ENCODE data around the gene IKZF3.

Gene IKZF3

DNA sequence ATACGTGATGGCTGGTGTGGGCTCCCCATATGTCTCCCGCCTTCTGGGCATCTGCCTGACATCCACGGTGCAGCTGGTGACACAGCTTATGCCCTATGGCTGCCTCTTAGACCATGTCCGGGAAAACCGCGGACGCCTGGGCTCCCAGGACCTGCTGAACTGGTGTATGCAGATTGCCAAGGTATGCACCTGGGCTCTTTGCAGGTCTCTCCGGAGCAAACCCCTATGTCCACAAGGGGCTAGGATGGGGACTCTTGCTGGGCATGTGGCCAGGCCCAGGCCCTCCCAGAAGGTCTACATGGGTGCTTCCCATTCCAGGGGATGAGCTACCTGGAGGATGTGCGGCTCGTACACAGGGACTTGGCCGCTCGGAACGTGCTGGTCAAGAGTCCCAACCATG lies 139.4 kb downstream of the IKZF3 start:
- no peak for DNase-seq (ENCODE audit: low read depth)
- TF ChIP-seq, protein P1, sequence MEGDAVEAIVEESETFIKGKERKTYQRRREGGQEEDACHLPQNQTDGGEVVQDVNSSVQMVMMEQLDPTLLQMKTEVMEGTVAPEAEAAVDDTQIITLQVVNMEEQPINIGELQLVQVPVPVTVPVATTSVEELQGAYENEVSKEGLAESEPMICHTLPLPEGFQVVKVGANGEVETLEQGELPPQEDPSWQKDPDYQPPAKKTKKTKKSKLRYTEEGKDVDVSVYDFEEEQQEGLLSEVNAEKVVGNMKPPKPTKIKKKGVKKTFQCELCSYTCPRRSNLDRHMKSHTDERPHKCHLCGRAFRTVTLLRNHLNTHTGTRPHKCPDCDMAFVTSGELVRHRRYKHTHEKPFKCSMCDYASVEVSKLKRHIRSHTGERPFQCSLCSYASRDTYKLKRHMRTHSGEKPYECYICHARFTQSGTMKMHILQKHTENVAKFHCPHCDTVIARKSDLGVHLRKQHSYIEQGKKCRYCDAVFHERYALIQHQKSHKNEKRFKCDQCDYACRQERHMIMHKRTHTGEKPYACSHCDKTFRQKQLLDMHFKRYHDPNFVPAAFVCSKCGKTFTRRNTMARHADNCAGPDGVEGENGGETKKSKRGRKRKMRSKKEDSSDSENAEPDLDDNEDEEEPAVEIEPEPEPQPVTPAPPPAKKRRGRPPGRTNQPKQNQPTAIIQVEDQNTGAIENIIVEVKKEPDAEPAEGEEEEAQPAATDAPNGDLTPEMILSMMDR (IDR thresholded peaks at IDR 0.05; ENCODE audit: control insufficient read depth, extremely low read depth, insufficient read depth) = no peak
- H3K4me3 ChIP-seq (ENCODE audit: low read depth, low read length) = no peak overlapping the region

DNA sequence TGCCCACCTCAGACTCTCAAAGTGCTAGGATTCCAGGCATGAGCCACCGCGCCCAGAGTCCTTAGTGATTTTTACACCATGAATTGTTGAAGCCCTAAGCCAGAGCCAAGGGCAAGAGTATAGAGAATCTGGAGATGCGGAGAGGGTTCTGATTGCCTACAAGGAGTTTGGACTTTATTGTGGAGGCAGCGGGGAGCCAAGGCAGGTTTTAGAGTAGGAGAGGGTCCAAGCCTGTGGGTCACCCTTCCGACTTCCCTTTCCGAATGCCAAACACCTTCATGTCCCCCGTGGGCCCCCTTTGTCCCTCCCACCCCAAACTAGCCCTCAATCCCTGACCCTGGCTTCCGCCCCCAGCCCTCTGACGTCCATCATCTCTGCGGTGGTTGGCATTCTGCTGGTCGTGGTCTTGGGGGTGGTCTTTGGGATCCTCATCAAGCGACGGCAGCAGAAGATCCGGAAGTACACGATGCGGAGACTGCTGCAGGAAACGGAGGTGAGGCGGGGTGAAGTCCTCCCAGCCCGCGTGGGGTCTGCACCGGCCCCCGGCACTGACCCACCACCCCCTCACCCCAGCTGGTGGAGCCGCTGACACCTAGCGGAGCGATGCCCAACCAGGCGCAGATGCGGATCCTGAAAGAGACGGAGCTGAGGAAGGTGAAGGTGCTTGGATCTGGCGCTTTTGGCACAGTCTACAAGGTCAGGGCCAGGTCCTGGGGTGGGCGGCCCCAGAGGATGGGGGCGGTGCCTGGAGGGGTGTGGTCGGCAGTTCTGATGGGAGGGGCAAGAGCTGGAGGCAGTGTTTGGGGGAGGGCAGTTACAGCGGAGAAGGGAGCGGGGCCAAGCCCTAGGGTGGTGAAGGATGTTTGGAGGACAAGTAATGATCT lies 140.9 kb downstream of the IKZF3 start:
- no peak for DNase-seq (ENCODE audit: low read depth)
- TF ChIP-seq, protein P1 (IDR thresholded peaks at IDR 0.05; ENCODE audit: control insufficient read depth, extremely low read depth, insufficient read depth) = no peak
- no peak overlapping the region for H3K4me3 ChIP-seq (ENCODE audit: low read depth, low read length)

DNA sequence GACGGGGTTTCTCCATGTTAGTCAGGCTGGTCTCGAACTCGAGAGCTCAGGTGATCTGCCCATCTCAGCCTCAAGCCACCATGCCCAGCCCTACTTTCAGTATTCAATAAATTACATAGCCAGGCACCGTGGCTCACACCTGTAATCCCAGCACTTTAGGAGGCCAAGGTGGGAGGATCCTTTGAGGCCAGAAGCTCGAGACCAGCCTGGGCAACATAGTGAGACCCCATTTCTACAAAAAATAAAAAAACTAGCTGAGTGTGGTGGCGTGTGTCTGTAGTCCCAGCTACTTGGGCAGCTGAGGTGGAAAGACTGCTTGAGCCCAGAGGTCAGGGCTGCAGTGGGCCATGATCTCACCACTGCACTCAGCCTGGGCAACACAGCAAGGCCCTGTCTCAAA lies 142.0 kb downstream of the IKZF3 start:
- TF ChIP-seq, protein P1 (IDR thresholded peaks at IDR 0.05; ENCODE audit: control insufficient read depth, extremely low read depth, insufficient read depth) = no peak
- no peak overlapping the region for H3K4me3 ChIP-seq (ENCODE audit: low read depth, low read length)
- no peak for DNase-seq (ENCODE audit: low read depth)

DNA sequence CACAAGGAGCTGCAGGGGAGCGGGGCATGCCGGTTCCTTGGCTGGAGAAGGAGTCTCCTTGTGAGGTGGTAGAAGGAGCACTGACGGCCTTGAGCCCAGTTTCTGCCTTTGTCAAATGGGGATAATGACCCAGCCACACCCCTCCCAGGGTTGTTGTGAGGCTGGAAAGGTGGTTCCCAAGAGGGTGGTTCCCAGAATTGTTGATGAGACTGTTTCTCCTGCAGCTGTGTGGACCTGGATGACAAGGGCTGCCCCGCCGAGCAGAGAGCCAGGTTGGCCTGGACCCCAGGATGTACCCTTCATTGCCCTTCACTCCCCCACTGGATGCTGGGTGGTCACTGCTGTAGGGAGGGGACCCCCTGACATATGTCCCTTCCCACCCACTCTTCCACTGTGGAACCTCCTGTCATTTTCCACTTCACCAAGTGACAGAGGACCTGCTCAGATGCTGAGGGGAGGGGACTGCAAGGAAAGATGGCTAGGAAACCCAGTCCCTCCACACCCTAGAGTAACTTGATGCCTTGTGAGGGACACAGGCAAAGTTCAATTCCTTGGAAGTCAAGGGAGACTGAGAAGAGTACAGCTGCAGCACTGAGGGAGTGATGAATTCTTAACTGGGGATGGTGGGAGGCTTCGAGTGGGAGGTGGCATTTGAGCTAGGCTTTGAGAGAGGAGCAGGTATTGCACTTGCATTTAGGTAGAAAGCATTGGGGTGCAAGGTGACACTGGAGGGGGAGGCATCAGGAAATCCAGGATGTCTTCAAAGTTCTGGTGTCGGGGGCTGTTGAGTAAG lies 144.4 kb downstream of the IKZF3 start:
- no peak for DNase-seq (ENCODE audit: low read depth)
- no peak overlapping the region for H3K4me3 ChIP-seq (ENCODE audit: low read depth, low read length)
- TF ChIP-seq, protein P1 (IDR thresholded peaks at IDR 0.05; ENCODE audit: control insufficient read depth, extremely low read depth, insufficient read depth) = no peak

DNA sequence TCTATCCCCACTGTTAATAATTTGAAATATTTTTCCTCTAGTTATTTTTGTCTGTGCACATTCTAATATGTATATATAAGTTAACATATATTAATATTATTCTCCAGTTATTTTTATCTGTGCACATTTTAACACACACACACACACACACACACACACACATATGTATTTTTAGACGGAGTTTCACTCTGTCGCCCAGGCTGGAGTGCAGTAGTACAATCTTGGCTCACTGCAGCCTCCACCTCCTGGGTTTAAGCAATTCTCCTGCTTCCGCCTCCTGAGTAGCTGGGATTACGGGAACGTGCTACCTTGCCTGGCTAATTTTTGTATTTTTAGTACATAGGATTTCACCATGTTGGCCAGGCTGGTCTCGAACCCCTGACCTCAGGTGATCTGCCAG lies 146.5 kb downstream of the IKZF3 start:
- TF ChIP-seq, protein P1 (IDR thresholded peaks at IDR 0.05; ENCODE audit: control insufficient read depth, extremely low read depth, insufficient read depth) = no peak
- no peak for DNase-seq (ENCODE audit: low read depth)
- no peak overlapping the region for H3K4me3 ChIP-seq (ENCODE audit: low read depth, low read length)

DNA sequence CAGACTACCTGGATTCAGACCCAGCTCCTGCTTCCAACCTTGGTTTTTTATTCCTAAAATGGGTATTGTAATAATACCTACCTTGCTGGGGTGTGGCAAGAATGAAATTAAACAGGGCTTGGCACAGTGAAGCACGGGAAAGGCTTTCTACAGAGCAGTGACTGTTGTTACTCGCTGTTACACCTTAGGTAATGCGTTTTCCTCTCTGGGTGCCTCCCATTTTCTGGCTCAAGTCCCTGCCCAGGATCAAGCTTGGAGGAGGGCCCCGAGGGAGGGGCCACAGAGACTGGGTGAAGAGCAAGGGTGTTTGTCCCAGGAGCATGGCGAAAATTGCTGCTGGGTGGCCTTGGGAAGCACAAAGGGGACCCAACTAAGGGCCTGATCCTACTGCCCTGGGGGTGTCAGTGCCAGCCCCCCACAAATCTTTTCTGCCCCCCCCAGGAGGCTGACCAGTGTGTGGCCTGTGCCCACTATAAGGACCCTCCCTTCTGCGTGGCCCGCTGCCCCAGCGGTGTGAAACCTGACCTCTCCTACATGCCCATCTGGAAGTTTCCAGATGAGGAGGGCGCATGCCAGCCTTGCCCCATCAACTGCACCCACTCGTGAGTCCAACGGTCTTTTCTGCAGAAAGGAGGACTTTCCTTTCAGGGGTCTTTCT lies 147.1 kb downstream of the IKZF3 start:
- H3K4me3 ChIP-seq (ENCODE audit: low read depth, low read length) = no peak overlapping the region
- DNase-seq (ENCODE audit: low read depth) = no peak
- TF ChIP-seq, protein P1 (IDR thresholded peaks at IDR 0.05; ENCODE audit: control insufficient read depth, extremely low read depth, insufficient read depth) = no peak

Data from LNCaP clone FGC (cell line).